ENCODE results near the gene FCF1. TPM values are rescaled to one million over a fixed set of nuclear protein-coding genes. Genes with fewer than 3 reads are reported as not detected.

Gene FCF1
- polyA plus RNA-seq, 2 of the 4 experiments (the other 2 are of a cell fraction): 80.1 to 97.2 TPM

GRCh38 chr14:74723134-74723533 is 10.2 kb downstream of the FCF1 start:
- POLR2A ChIA-PET: interaction anchor here (0.7 kb wide), 1 partner anchor 104 kb away, joined by 3 read pairs; no protein-coding TSS in a partner anchor
- H3K27ac ChIP-seq: no peak overlapping the region
- 78% methylated on average over 3 of the region's 3 CpGs for WGBS (ENCODE audit: missing lambda C conversion rate)
- no peaks in the 10 kb centered on the region for H3K4me1 ChIP-seq
- FAIRE-seq: no peak
- TF ChIP-seq, protein P1, sequence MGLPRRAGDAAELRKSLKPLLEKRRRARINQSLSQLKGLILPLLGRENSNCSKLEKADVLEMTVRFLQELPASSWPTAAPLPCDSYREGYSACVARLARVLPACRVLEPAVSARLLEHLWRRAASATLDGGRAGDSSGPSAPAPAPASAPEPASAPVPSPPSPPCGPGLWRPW (IDR thresholded peaks at IDR 0.05): no peak
- TF ChIP-seq, protein P2, sequence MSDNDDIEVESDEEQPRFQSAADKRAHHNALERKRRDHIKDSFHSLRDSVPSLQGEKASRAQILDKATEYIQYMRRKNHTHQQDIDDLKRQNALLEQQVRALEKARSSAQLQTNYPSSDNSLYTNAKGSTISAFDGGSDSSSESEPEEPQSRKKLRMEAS (IDR thresholded peaks at IDR 0.05): no peak
- no peak for TF ChIP-seq MYC (IDR thresholded peaks at IDR 0.05; ENCODE audit: borderline replicate concordance, low read length)
- TF ChIP-seq, protein P3, sequence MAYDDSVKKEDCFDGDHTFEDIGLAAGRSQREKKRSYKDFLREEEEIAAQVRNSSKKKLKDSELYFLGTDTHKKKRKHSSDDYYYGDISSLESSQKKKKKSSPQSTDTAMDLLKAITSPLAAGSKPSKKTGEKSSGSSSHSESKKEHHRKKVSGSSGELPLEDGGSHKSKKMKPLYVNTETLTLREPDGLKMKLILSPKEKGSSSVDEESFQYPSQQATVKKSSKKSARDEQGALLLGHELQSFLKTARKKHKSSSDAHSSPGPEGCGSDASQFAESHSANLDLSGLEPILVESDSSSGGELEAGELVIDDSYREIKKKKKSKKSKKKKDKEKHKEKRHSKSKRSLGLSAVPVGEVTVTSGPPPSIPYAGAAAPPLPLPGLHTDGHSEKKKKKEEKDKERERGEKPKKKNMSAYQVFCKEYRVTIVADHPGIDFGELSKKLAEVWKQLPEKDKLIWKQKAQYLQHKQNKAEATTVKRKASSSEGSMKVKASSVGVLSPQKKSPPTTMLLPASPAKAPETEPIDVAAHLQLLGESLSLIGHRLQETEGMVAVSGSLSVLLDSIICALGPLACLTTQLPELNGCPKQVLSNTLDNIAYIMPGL (CRISPR knock-in tag; IDR thresholded peaks at IDR 0.05; ENCODE audit: borderline replicate concordance): no peak
- CTCF ChIA-PET: interaction anchor here (0.8 kb wide), 1 partner anchor 114 kb away, joined by 3 read pairs; no protein-coding TSS in a partner anchor
- H3K4me3 ChIP-seq: no peak overlapping the region
- DNase-seq (ENCODE audit: low read depth in 1 of 2, low spot score in 1 of 2): no peak
- no peak overlapping the region for H3K4me2 ChIP-seq
- ATAC-seq: no peak
- H3K9me3 ChIP-seq: 0 out of 3 replicates have a peak, but pooled peaks cover 2% of the 10 kb centered on the region

GRCh38 chr14:74732387-74732786 is 19.4 kb downstream of the FCF1 start:
- CTCF ChIA-PET: interaction anchor here (0.6 to 0.9 kb wide), 2 partner anchors 31 to 466 kb away, joined by 3 read pairs; partner anchors contain the start of gene YLPM1
- POLR2A ChIA-PET: no interaction called here
- H3K4me2 ChIP-seq: no peak overlapping the region
- no peak for ATAC-seq
- no peak overlapping the region for H3K4me3 ChIP-seq
- H3K4me1 ChIP-seq: no peaks in the 10 kb centered on the region; the same call in 2 of the 3 replicates
- H3K9me3 ChIP-seq: no peaks in the 10 kb centered on the region
- no peak overlapping the region for H3K27ac ChIP-seq
- DNase-seq (ENCODE audit: low read depth in 1 of 2, low spot score in 1 of 2): no peak
- no peak for FAIRE-seq
- TF ChIP-seq, protein P3 (CRISPR knock-in tag; IDR thresholded peaks at IDR 0.05; ENCODE audit: borderline replicate concordance): no peak
- TF ChIP-seq PBX3 (IDR thresholded peaks at IDR 0.05): no peak
- TF ChIP-seq, protein P2 (IDR thresholded peaks at IDR 0.05): no peak
- TF ChIP-seq HOXA7 (CRISPR knock-in tag; IDR thresholded peaks at IDR 0.05): no peak
- TF ChIP-seq CHD4 (IDR thresholded peaks at IDR 0.05; ENCODE audit: borderline replicate concordance): no peak
- TF ChIP-seq RCOR1 (IDR thresholded peaks at IDR 0.05; ENCODE audit: low read depth, low read length): no peak
- no peak for TF ChIP-seq FOXS1 (CRISPR knock-in tag; IDR thresholded peaks at IDR 0.05)
- no peak for TF ChIP-seq ZFP36 (IDR thresholded peaks at IDR 0.05; ENCODE audit: borderline replicate concordance, partially characterized antibody)
- TF ChIP-seq ELK1 (IDR thresholded peaks at IDR 0.05; ENCODE audit: low read depth, low read length): no peak
- TF ChIP-seq, protein P4, sequence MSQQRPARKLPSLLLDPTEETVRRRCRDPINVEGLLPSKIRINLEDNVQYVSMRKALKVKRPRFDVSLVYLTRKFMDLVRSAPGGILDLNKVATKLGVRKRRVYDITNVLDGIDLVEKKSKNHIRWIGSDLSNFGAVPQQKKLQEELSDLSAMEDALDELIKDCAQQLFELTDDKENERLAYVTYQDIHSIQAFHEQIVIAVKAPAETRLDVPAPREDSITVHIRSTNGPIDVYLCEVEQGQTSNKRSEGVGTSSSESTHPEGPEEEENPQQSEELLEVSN (IDR thresholded peaks at IDR 0.05; ENCODE audit: borderline replicate concordance, low read depth): no peak
- no peak for TF ChIP-seq RFX5 (IDR thresholded peaks at IDR 0.05)
- no peak for TF ChIP-seq HOXB13 (CRISPR knock-in tag; IDR thresholded peaks at IDR 0.05; ENCODE audit: low read depth)
- no peak for TF ChIP-seq NPAS2 (CRISPR knock-in tag; IDR thresholded peaks at IDR 0.05; ENCODE audit: borderline replicate concordance)
- no peak for TF ChIP-seq JUN (IDR thresholded peaks at IDR 0.05)
- no peak for TF ChIP-seq HDAC2 (IDR thresholded peaks at IDR 0.05)
- no peak for TF ChIP-seq RARB (CRISPR knock-in tag; IDR thresholded peaks at IDR 0.05)
- no peak for TF ChIP-seq SMC3 (IDR thresholded peaks at IDR 0.05)
- no peak for TF ChIP-seq RAD21 (conservative IDR thresholded peaks at IDR 0.05 in 1 of 2, IDR thresholded peaks at IDR 0.05 in 1 of 2)
- 86% methylated on average over 2 of the region's 2 CpGs for WGBS (ENCODE audit: missing lambda C conversion rate)
